HL-60 (cell line): ENCODE data around the gene TBX21.

ENCODE experiments used
- POLR2AphosphoS5 ChIP-seq: IDR thresholded peaks from 2 replicates; pipeline ENCODE4 v1.6.1; 2012; ENCODE audit warnings: low read depth
- REST ChIP-seq: IDR thresholded peaks from 2 replicates; pipeline ENCODE4 v1.6.1; 2012; ENCODE audit warnings: low read depth; ENCODE audit not compliant: insufficient replicate concordance
- SPI1 ChIP-seq: IDR thresholded peaks from 2 replicates; pipeline ENCODE4 v1.6.1; 2012; ENCODE audit warnings: low read depth, mild to moderate bottlenecking, borderline replicate concordance
- TF ChIP-seq, protein P1 (sequence below): IDR thresholded peaks from one replicate; pipeline ENCODE4 v1.5.1; 2011; ENCODE audit warnings: low read length, control low read depth, inconsistent platforms; ENCODE audit not compliant: insufficient read depth

GRCh38 chr17:47692895-47693730 is 39.9 kb upstream of the TBX21 start:
- TF ChIP-seq, protein P1, sequence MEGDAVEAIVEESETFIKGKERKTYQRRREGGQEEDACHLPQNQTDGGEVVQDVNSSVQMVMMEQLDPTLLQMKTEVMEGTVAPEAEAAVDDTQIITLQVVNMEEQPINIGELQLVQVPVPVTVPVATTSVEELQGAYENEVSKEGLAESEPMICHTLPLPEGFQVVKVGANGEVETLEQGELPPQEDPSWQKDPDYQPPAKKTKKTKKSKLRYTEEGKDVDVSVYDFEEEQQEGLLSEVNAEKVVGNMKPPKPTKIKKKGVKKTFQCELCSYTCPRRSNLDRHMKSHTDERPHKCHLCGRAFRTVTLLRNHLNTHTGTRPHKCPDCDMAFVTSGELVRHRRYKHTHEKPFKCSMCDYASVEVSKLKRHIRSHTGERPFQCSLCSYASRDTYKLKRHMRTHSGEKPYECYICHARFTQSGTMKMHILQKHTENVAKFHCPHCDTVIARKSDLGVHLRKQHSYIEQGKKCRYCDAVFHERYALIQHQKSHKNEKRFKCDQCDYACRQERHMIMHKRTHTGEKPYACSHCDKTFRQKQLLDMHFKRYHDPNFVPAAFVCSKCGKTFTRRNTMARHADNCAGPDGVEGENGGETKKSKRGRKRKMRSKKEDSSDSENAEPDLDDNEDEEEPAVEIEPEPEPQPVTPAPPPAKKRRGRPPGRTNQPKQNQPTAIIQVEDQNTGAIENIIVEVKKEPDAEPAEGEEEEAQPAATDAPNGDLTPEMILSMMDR = no peak
- TF ChIP-seq POLR2AphosphoS5 = no peak
- TF ChIP-seq SPI1 = peak; percentile 36; the same call in 1 of the 2 replicates
- no peak for TF ChIP-seq REST
